HUDEP-2 (cell line): ENCODE measurements around the gene AKR1B15.
"Not testable (repeated sequence)": the region's sequence is repeated elsewhere in the genome, so short reads cannot be mapped to it uniquely, and the experiment has no call there.

Experiments
- DNase-seq, 76 experiments: peaks; one replicate each; lab custom pipeline; 2025; ENCODE audit not compliant: unreplicated experiment in 76 of 76; lab: John Stamatoyannopoulos, UW

The AKR1B15 gene

DNA sequence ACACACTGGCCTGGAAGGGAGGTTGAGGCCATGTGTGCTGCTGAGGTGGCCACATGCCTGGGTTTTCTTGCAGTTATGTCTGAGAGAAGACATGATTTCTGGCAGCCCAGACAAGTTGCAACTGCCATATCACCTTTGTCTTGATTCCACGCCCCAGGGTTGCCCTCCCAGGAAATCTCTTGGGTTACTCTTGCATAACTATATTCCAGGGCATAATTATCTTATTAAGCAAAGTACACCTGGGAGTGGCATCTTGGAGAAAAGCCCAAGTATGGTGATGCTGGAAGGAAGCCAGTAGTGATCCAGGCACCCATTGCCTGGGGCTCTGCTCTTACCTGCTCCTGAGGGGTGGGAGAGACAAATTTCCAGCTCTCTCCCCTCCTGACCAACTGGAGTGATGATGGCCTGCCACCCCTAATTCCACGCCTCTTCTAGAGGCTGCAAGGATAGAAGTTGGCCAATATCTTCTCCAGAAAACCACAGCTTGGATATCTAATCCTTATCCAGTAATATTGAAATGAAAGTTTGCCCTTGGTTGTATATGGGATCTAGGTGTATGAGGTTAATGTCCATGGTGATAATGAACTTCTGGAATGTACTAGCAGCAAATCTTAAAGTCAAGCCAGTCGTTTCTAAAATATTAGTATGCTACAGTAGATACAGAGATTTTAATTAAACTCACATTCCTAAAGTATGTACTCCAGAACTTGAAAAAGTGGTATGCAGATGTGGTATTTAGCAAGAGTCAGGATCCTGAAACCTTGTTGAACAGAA lies 16.5 kb upstream of the AKR1B15 start:
- DNase-seq, result no peak

DNA sequence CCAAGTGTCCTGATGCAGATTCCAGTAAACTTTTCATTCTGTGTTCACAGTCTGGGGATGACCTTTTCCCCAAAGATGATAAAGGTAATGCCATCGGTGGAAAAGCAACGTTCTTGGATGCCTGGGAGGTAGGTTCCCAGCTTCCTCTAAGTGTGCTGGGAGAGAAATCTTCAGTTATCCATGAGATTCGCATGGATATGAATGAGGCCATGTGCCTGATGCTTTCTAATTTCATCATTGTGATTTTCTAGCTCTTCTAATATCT lies 16.0 kb upstream of the AKR1B15 start:
- DNase-seq, result no peak

DNA sequence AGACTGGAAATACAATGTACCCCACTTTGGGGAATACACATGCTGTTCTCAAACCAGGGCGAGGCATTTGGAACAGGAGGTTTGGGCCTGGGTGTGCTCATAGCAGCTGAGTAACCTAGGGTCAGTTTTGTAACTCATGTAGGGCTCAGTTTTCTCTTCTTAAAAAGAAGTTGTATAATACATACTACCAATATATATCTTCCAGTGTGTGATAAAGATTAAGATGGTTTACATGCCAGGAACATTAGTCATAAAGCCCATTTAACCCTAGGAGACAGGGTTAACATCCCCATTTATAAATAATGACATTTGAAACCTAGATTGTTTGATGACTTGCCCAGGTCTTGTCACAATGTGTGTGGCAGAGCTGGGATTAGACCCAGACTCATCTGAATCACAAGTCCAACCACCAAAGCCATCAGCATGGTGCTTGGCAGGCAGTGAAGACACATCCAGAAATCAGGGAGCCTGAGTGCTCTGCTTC lies 15.6 kb upstream of the AKR1B15 start:
- no peak for DNase-seq

DNA sequence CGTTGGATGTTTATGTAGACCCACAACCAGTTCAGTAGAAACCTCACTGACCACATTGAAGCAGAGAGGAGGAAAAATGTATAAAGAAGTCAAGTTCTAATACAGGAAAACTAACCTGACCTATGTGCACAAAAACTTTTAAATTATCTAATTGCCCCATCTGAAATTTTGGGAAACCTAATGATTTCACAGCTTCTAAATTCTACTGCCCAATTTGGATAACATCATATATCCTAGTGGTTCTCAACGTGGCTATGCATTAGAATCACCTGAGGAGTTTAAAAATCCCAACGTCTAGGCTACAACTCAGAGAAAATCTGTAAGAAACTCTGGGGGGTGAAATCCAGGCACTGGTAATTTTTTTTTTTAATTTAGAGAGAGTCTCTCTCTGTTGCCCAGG lies 14.3 kb upstream of the AKR1B15 start:
- no peak for DNase-seq

DNA sequence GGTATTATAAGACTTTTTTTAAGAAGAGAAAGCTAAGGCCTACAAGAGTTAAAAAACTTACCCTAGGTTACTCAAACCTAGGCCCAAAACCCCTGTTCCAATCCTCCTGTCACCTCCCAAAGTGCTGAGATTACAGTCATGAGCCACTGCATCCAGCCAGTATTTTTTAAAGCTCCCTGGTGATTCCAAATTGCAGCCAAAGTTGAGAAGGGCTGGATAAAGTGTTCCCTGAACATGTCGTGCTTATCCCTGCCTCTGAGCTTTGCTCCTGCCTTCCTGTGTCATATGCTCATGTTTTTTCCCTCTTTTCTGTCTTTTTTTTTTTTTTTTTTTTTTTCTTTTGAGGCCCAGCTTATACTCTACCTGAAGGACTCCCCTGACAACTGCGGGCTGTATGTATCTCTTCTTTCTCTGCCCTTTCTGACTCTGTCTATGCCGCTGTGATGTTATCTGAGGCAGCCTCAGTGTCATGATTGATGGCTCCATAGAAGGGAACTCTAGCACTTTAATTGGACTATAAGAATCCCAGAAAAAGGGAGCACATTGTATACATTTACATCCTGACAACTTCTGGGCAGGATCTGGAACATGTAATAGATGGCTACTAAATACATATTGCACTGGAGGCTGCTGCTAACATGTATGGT lies 13.5 kb upstream of the AKR1B15 start:
- DNase-seq, result no peak

DNA sequence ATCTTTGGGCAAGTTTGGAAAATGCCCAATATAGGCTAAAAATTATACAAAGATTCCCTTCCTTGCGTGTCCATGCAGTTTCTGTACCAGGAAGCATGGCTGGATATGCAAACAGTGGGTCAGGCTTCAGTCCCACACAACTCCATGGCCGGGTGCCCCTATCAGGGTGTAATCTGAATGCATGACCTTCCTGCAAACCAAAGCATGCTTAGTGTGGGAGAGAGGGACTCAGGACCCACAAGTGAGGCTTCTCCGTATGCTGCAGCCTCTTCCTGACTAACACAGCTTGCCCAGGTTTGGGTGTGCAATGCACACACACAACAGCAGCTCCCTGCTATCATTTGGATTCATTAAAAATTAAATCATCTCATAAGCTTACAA lies 13.0 kb upstream of the AKR1B15 start:
- no peak for DNase-seq

DNA sequence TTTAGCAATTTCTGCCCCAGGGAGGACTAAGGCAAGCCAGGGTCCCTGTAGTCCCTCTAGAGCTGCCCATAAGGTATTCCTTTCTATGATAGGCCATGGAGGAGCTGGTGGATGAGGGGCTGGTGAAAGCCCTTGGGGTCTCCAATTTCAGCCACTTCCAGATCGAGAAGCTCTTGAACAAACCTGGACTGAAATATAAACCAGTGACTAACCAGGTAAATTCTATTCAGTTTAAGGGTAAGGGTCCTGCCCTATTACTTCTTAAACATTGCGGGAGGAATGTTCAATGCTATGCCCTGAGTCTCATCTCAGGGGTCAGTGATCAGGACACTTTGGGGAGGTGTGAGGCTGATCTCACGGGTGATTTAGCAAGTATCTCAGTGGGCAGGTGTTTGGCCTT lies 12.4 kb upstream of the AKR1B15 start:
- not testable (repeated sequence) for DNase-seq

DNA sequence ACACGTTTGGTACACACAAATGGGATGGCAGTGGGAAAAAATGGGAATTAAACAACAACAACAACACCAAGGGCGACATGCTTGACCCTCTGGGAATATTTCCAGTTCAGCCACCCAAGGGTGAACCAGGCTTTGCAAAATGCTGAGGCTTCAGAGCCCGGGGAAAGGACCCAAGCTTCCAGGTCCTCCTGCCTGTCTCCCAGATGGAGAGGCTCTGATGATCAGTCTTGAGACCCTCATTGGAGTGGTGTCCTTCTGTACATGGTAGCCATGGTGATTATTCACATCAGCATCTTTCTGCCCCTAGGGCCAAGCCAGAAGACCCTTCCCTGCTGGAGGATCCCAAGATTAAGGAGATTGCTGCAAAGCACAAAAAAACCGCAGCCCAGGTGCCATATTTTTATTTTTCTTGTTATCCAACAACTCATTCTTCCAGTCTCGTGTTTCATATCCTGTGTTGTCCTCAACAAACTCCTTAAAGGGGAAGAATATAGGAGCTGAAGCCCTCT lies 11.6 kb upstream of the AKR1B15 start:
- DNase-seq, result not testable (repeated sequence)

DNA sequence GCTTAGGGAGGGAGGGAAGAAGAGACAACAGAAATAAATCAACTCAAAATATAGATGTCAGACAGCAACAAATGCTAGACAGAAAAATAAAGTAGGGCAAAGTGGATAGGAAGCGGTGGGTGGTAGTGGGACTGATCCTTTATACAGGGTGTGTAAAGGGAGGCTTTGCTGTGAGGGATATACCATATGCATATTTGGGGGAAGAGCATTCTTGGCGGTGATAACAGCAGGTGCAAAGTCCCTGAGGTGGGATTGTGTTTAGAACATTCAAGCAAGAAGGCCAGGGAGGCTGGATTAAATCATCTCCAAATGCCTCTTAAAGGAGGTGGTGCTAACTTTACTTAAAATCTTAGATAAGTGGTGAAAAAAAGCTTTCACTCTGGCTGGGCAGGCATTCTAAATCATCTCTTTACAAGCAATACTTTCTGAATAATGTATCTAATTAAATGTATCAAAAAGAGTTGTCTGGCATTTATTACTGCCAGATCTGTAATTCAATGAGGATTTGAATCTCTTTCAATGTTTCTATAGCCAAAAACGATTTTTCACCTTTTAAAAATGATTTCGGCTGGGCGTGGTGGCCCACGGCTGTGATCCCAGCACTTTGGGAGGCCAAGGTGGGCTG lies 9.4 kb upstream of the AKR1B15 start:
- no peak for DNase-seq

DNA sequence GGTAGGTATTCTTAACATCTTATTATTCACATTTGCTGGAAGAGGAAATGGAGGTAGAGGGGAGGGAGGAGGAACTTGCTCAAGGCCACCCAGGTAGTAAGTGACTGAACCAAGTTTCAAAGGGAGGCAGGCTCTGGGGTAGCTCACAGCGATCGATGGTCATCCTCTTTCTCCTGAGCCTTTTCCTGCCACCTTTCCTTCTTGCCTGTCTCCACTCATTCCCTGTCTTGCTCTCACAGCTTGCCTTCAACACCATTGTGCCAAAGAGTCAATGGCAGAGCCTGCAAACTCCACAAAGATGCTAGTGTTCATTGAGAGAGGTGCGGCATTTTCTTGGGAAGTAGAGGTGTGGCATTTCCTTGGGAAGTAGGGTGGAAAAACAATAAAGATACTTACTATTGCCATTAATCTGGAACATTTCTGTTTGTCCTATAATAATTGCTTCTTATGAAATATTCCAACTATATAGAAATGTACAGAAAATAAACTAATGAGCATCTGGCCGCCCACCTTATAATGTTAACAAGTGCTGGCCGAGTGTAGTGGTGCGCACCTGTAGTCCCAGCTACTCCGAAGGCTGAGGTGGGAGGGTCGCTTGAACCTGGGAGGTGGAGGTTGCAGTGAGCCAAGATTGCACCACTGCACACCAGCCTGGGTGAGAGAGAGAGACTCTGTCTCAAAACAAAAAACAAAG lies 7.3 kb upstream of the AKR1B15 start:
- DNase-seq, result not testable (repeated sequence)

DNA sequence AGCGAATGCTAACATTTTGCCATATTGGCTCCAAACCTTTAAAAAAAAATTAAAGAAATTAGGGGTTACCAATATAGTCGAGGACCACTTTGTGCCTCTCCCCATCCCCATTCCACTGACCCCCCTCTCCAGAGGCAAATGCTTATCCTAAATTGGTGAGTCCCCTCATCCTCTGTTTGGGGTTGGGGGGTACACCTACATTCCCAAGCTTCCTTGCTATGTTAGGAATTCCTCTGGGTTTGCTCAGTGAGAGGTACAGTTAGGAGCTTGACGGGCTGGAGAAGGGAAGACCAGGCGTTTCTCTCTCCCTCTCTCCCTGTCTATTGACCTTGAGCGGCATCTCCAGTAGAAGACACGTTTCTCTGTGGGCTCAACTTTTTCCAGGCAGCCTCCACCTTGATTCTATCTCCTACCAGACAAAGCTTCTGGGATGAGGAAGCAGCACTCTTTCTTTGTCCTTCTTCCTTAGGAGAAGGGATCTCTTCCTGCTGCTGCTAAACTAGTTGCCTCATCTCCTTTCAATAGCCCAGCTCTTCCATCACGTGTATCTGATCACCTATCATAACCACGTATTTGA lies 6.6 kb upstream of the AKR1B15 start:
- no peak for DNase-seq

DNA sequence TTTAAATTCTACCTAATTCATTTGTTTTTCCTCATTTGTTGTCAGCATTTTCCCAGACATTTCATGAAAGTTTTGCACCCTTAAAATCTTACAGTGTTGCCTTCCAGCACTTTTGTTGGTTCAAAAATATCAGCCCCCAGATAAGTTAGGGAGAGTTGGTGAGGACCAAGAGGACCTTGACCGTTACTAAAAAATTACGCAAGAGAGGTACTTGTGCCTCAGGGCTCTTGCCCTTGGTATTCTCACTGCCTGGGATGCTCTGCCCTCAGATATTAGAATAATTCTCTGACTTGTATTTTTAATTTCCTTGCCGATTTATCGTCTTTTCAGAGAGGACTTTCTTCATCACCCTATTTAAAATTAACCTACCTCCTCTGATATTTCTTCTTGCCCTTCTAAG lies 3.5 kb upstream of the AKR1B15 start:
- no peak for DNase-seq

DNA sequence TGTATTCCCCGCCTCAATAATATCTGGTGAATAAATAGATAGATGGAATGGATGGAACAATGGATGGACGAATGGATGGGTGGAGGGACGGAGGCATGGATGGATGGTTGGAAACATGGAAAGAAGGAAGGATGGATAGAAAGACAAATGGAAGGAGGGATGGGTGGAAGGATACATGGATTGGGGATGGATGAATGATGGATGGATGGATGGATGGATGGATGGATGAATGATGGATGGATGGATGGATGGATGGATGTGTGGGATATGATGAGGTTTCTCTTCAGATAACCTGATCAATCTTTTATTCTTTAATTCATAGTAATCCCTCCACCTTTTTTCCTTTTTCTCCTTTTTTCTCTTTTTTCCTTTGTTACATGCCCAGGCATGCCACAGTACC lies 3.0 kb upstream of the AKR1B15 start:
- no peak for DNase-seq

DNA sequence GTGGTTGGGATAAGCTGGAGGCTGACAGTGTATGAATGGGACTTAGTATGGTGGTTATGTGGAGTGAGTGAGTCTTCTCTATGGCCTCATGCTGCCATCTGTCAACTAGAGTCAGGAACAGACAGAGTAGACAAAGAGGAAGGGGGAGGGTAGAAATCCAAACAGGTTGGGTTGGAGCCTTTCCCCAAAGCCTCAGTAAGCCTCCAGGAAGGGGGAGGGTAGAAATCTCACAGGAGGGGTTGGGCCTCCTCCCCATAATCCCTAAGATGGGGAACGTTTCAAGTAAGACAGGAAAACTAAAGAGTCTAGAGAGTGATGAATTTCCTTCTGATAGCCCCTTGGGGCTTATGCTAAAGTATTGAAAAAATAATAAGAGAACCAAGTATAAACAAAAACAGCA lies 2.0 kb upstream of the AKR1B15 start:
- no peak for DNase-seq

DNA sequence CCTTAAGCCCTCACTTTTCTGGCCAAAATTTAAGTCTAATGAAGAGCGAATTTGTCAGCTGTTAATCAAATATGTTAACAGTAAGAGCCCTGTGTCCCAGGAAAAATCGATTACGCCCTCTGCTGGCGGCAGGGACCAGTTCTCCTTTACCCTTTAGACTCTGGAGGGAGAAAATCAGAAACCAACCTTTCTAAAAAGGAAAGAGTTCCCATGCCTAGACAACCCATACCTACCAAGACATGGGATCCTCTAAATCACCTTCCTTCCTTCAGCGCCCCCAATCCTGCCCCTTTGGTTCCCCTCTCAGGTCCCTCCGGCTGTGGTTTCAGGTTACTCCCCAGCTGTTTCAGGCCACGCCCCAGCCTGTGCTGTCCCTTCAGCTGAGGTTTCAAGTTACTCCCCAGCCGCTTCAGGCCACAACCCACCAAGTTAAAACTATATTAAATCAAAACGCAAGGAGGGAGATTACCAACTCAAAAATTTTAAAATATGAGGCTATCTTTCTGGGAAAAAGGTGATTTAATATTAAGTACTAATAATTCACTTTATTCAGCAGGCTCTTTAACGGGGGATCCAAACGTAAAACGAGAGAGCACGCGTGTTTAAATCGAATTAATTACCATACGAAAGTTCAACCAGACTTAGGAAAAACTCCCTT lies 1.4 kb upstream of the AKR1B15 start:
- DNase-seq, result peak in 54 of 76 experiments; percentile 2 to 54 (median 24)

DNA sequence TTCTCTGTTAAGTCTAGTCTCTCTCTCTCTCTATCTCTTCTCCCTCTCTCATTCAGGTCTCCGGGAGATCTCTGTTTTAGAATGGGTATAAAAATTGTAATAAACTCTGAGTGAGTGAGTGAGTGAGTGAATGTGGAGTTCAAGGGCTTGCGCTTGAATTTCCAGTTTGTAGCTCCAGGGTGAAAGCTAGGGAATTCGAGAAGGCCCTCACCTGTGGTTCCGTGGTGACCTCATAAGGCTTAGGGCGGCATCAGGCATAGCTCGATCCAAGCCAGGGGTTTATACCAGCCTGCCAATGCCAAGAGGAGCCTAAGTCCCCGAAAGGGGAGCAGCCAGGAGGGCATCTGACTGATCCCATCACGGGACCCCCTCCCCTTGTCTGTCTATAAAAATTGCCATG lies 456 bp downstream of the AKR1B15 start:
- no peak for DNase-seq

DNA sequence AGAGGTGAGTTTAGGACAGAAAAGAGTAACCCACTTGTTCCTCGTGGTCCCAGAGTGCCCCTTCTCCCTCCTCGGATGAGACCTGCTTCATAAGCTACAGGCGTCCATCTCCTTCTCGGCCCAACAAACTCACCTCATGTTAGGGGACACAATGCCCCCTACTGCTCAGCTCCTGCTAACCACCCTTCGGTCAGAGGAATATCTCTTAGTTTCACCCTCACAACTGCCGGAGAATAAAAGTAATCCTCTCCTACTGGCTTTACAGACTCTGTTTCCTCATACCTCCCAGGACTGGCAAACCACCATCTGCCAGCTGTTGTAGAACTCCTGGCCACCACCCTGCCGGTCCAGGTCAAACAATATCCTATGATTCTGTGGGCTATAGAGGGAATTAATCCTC lies 3.2 kb downstream of the AKR1B15 start:
- no peak for DNase-seq

DNA sequence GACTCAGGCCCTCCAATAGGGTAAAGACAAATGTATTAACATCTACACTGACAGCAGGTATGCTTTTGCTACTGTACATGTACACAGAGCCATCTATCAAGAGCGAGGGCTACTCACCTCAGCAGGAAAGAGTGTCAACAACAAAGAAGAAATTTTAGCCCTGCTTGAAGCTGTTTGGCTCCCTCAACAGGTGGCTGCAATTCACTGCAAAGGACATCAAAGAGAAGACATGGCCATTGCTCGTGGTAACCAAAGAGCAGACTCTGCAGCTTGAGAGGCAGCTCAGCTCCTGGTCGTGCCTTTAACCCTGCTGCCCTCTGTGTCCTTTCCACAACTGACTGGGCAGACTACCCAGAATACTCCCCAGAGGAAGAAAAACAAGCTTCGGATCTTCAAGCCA lies 5.1 kb downstream of the AKR1B15 start:
- peak in 3 of 76 experiments; percentile 0 to 12 (median 1) for DNase-seq

DNA sequence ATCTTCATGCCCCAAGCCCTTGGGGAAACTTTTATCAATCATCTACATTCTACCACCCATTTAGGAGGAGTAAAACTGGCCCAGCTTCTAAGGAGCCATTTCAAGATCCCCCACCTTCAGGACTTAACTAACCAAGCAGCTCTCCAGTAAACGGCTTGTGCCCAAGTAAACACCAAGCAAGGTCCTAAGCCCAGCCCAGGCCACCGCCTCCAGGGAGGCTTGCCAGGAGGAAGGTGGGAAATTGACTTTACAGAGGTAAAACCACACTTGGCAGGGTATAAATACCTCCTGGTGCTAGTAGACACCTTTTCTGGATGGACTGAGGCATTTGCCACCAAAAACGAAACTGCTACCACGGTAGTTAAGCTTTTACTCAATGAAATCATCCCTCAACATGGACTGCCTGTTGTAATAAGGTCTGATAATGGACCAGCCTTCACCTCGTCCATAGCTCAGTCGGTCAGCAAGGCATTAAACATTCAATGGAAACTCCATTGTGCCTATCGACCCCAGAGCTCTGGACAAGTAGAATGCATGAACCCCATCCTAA lies 5.6 kb downstream of the AKR1B15 start:
- no peak for DNase-seq

DNA sequence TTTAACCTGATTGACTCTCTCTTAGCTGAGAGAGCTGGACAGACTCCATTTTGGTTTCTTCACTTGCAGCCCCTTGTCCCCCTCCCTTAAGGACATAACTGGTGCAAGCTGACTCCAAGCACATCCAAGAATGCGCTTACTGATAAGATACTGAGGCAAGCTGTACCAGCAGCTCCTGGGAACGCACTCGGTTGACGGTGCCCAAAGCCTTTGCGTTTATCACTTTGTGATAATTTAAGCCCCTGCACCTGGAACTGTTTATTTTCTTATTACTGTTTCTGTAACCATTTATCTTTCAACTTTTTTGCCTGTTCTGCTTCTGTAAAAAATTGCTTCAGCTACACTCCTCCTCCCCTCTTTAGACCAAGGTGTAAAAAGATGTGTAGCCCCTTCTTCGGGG lies 8.5 kb downstream of the AKR1B15 start:
- DNase-seq, result no peak
